ENCODE measurements around the gene DGAT2L6. TPM values are rescaled to one million over a fixed set of nuclear protein-coding genes. Genes with fewer than 3 reads are reported as not detected.

Gene DGAT2L6
- polyA plus RNA-seq, 1 donor from 2014 or later, result not detected

- no peak for TF ChIP-seq CTCF (IDR thresholded peaks at IDR 0.05; ENCODE audit: poor library complexity, severe bottlenecking)
- no peak for TF ChIP-seq EP300 (conservative IDR thresholded peaks at IDR 0.05; ENCODE audit: poor library complexity, severe bottlenecking)
- no peak for TF ChIP-seq SMC3 (conservative IDR thresholded peaks at IDR 0.05; ENCODE audit: poor library complexity)
- H3K9me3 ChIP-seq (ENCODE audit: low read length), result no peaks in the 10 kb centered on the region
These were observed 70.0 kb downstream of the DGAT2L6 start for GRCh38 chrX:70247252-70247651.

GRCh38 chrX:70252491-70252890 lies 75.2 kb downstream of the DGAT2L6 start:
- no peak overlapping the region for H3K9ac ChIP-seq (ENCODE audit: low read length)
- no peaks in the 10 kb centered on the region for H3K9me2 ChIP-seq (ENCODE audit: insufficient read depth, low read length)
- H3K4me2 ChIP-seq (ENCODE audit: low read length), result no peak overlapping the region
- no peaks in the 10 kb centered on the region for H3K27me3 ChIP-seq (ENCODE audit: insufficient read depth, low read depth, low read length)
- no peaks in the 10 kb centered on the region for H3K79me2 ChIP-seq (replicated peaks; ENCODE audit: insufficient read depth, low read length)
- H2AFZ ChIP-seq (ENCODE audit: low read depth, low read length), result no peak overlapping the region
- no peak overlapping the region for H3K27ac ChIP-seq (ENCODE audit: low read length)
- H4K20me1 ChIP-seq (ENCODE audit: insufficient read depth), result no peaks in the 10 kb centered on the region
- no peak overlapping the region for H3K4me3 ChIP-seq (ENCODE audit: low read length)
- no peaks in the 10 kb centered on the region for H3K36me3 ChIP-seq (ENCODE audit: insufficient read depth, low read length)
- H3K9me3 ChIP-seq (ENCODE audit: low read length), result no peaks in the 10 kb centered on the region
- no peaks in the 10 kb centered on the region for H3F3A ChIP-seq (ENCODE audit: insufficient read depth, low read length, poor library complexity, severe bottlenecking)
- no peak for TF ChIP-seq POLR2AphosphoS5 (IDR thresholded peaks at IDR 0.05)
- TF ChIP-seq, protein P1, sequence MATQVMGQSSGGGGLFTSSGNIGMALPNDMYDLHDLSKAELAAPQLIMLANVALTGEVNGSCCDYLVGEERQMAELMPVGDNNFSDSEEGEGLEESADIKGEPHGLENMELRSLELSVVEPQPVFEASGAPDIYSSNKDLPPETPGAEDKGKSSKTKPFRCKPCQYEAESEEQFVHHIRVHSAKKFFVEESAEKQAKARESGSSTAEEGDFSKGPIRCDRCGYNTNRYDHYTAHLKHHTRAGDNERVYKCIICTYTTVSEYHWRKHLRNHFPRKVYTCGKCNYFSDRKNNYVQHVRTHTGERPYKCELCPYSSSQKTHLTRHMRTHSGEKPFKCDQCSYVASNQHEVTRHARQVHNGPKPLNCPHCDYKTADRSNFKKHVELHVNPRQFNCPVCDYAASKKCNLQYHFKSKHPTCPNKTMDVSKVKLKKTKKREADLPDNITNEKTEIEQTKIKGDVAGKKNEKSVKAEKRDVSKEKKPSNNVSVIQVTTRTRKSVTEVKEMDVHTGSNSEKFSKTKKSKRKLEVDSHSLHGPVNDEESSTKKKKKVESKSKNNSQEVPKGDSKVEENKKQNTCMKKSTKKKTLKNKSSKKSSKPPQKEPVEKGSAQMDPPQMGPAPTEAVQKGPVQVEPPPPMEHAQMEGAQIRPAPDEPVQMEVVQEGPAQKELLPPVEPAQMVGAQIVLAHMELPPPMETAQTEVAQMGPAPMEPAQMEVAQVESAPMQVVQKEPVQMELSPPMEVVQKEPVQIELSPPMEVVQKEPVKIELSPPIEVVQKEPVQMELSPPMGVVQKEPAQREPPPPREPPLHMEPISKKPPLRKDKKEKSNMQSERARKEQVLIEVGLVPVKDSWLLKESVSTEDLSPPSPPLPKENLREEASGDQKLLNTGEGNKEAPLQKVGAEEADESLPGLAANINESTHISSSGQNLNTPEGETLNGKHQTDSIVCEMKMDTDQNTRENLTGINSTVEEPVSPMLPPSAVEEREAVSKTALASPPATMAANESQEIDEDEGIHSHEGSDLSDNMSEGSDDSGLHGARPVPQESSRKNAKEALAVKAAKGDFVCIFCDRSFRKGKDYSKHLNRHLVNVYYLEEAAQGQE (IDR thresholded peaks at IDR 0.05; ENCODE audit: borderline replicate concordance), result no peak
- TF ChIP-seq EP300 (conservative IDR thresholded peaks at IDR 0.05; ENCODE audit: poor library complexity, severe bottlenecking), result no peak
- TF ChIP-seq CTCF (IDR thresholded peaks at IDR 0.05; ENCODE audit: poor library complexity, severe bottlenecking), result no peak
- TF ChIP-seq MXI1 (conservative IDR thresholded peaks at IDR 0.05; ENCODE audit: poor library complexity, severe bottlenecking), result no peak
- TF ChIP-seq SMC3 (conservative IDR thresholded peaks at IDR 0.05; ENCODE audit: poor library complexity), result no peak

More at GRCh38 chrX:70247252-70247651, 70.0 kb downstream of the DGAT2L6 start:
- Histone ChIP-seq H3K4me3 (ENCODE audit: low read length) (no peak overlapping the region), H3K36me3 (ENCODE audit: insufficient read depth, low read length) (no peaks in the 10 kb centered on the region), H3K9ac (ENCODE audit: low read length) (no peak overlapping the region), H3K27ac (ENCODE audit: low read length) (no peak overlapping the region), H3F3A (ENCODE audit: insufficient read depth, low read length, poor library complexity, severe bottlenecking) (no peaks in the 10 kb centered on the region), H3K9me2 (ENCODE audit: insufficient read depth, low read length) (no peaks in the 10 kb centered on the region), H3K4me2 (ENCODE audit: low read length) (no peak overlapping the region), H2AFZ (ENCODE audit: low read depth, low read length) (no peak overlapping the region), H4K20me1 (ENCODE audit: insufficient read depth) (no peaks in the 10 kb centered on the region), H3K79me2 (replicated peaks; ENCODE audit: insufficient read depth, low read length) (no peaks in the 10 kb centered on the region), H3K27me3 (ENCODE audit: insufficient read depth, low read depth, low read length) (no peaks in the 10 kb centered on the region)
